LNCaP clone FGC (cell line): ENCODE results near the gene SNX3.
"Not testable (repeated sequence)": the region's sequence is repeated elsewhere in the genome, so short reads cannot be mapped to it uniquely, and the experiment has no call there.

Experiments
- DNase-seq: peaks from one replicate; pipeline ENCODE4 v3.0.0-alpha.2; 2011; ENCODE audit warnings: low read depth
- H3K4me3 ChIP-seq: 2 replicates; pipeline ENCODE4 v1.5.1; 2011; ENCODE audit warnings: mild to moderate bottlenecking, low read depth, low read length, control low read depth
- TF ChIP-seq, protein P1 (sequence below): IDR thresholded peaks from 2 replicates; pipeline ENCODE4 v1.5.1; 2012; ENCODE audit warnings: mild to moderate bottlenecking; ENCODE audit not compliant: control insufficient read depth, insufficient read depth; ENCODE audit errors: extremely low read depth

The SNX3 gene

GRCh38 chr6:108260809-108261569 lies at the start of gene SNX3:
TSS of gene SNX3 (minus strand) at chr6:108261040. CDS start at chr6:108260921, 119 bp downstream.
- TF ChIP-seq, protein P1, sequence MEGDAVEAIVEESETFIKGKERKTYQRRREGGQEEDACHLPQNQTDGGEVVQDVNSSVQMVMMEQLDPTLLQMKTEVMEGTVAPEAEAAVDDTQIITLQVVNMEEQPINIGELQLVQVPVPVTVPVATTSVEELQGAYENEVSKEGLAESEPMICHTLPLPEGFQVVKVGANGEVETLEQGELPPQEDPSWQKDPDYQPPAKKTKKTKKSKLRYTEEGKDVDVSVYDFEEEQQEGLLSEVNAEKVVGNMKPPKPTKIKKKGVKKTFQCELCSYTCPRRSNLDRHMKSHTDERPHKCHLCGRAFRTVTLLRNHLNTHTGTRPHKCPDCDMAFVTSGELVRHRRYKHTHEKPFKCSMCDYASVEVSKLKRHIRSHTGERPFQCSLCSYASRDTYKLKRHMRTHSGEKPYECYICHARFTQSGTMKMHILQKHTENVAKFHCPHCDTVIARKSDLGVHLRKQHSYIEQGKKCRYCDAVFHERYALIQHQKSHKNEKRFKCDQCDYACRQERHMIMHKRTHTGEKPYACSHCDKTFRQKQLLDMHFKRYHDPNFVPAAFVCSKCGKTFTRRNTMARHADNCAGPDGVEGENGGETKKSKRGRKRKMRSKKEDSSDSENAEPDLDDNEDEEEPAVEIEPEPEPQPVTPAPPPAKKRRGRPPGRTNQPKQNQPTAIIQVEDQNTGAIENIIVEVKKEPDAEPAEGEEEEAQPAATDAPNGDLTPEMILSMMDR = no peak
- H3K4me3 ChIP-seq = peak within 1 kb of the TSS; percentile 90
- peak; percentile 83 for DNase-seq

- no peak overlapping the region for H3K4me3 ChIP-seq
- TF ChIP-seq, protein P1 = no peak
- no peak for DNase-seq
Observed at GRCh38 chr6:108309844-108310243, 49.0 kb upstream of the SNX3 start.

DNA sequence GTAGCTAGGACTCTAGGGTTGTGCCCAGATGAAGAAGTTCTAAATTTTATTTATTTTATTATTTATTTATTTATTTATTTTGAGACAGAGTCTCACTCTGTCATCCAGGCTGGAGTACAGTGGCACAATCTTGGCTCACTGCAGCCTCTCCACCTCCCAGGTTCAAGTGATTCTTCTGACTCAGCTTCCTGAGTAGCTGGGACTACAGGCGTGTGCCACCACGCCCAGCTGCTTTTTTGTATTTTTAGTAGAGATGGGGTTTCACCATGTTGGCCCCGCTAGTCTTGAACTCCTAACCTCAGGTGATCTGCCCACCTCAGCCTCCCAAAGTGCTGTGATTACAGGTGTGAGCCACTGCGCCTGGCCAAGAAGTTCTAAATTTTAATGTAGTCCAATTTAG lies 47.8 kb upstream of the SNX3 start:
- DNase-seq, H3K4me3 ChIP-seq: not testable (repeated sequence)

- no peak overlapping the region for H3K4me3 ChIP-seq
- no peak for DNase-seq
- TF ChIP-seq, protein P1 = no peak
Observed at GRCh38 chr6:108304646-108305045, 43.8 kb upstream of the SNX3 start.

DNA sequence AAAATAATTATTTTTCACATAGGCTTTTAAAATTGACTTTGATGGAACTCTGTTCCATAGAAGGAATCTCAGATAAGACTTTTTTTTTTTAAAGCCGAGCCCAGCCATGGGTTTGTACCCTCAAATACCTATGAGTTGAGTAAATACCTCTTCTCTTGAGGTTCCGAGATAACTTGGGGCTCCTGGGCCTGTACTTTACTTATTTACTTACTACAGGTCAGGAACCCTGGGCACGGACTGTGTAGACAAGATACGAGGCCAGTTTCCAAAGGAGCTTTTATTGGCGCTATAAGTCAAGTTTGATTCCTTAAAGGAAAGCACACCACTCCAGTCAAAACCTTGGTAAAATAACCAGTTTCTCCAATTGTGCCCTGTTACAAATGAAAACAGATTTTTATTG lies 41.5 kb upstream of the SNX3 start:
- H3K4me3 ChIP-seq = no peak overlapping the region
- no peak for DNase-seq
- TF ChIP-seq, protein P1 = no peak

- TF ChIP-seq, protein P1 = no peak
- DNase-seq = no peak
- H3K4me3 ChIP-seq = peak overlapping the region; percentile 93
Observed at GRCh38 chr6:108295676-108296075, 34.8 kb upstream of the SNX3 start.

DNA sequence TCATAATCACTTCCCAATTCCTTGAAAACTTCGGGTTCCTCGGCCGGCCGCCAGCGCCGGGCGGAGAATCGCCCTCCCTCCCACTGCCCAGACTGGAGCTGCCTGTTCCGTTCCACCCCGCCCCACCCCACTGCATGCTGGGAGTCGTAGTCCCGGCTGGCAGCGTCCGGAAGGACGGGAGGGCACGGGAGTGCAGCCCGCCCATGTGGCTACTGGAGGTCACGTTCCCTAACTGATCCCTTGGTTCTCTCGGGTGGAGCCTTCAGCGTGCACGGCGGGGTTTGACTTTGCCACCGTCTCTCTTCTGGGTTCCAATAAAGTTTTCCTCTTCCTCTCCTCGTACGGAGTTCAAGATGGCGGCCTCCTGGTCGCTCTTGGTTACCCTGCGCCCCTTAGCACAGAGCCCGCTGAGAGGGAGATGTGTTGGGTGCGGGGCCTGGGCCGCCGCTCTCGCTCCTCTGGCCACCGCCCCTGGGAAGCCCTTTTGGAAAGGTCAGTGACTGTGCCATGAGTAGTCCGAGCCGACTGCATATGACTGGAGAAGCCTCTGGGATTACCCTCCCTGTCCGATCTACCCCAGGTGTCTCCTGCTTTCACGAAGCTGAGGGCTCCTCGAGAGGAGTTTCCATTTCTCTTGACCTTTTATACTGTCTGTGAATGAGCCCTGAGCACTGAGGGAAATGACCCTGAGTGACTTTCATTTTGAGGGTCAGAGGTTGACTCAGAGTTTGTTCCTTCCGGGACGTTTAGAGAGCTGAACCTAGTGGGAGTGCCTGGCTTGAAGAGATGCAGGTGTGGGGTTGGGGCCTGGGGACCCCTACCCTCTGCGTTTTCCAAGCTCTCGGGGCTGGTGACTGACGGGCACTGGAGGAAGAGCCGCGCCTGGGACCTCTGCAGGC lies 34.1 kb upstream of the SNX3 start, which contains the start of gene AFG1L:
Gene AFG1L (plus strand): TSS at position 328 of the 899 bp plus-strand sequence. CDS start 26 bp downstream, at position 354.
- TF ChIP-seq, protein P1 = no peak
- peak; percentile 69 for DNase-seq
- peak within 1 kb of the TSS; percentile 93 for H3K4me3 ChIP-seq
